ENCODE results near the gene SEMA3B. TPM values are rescaled to one million over a fixed set of nuclear protein-coding genes. Genes with fewer than 3 reads are reported as not detected.

Gene SEMA3B
- total and polyA plus RNA-seq, 9 of the 15 experiments (the other 6 are each of a cell fraction or from before 2014, with no cell fraction given): 0.03 to 1.8 (median 0.55) TPM; not detected in 1

DNA sequence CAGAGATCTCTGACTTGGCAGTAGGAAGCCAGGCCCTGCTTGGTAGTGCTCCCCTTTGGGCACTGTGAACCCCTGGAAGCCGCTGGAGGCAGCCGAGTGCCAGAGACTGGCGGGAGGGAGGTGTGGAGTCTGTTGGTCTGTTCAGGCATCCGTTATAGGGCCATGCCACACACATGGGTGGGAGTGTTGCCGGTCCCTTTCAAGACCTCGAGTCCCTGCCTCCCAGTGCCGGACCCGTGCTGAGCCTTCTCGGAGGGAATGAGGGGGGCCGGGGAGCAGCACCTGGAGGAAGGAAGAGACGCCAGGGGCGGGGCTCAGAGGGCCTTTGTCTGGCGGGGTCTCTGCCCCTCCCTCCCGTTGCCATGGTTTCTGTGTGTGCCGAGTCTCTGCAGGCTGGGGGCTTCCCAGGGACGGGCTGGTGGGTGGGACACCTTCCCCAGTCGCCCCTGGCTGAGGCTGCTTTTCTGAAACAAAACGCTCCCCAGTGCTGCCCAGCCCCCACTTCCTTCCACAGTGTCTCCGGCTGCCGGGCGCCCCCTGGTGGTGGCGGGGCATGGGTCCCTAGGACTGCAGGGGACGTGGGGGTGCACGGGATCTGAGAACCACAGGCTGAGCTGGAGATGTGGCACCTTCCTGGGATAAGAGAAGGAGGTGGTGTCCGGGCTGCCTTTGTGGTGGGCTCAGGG is 23.0 kb upstream of the SEMA3B start (continued):
- TF ChIP-seq BHLHE40 (IDR thresholded peaks at IDR 0.05; ENCODE audit: low read length) (peak; percentile 85), CREB1 (IDR thresholded peaks at IDR 0.05) (no peak), CREB1 (CRISPR knock-in tag; IDR thresholded peaks at IDR 0.05) (no peak), ETV1 (tag; conservative IDR thresholded peaks at IDR 0.05; ENCODE audit: low read depth) (peak; percentile 43), NONO (IDR thresholded peaks at IDR 0.05; ENCODE audit: low read depth in 2 of 2, low read length in 1 of 2) (peak in 1 of 2 experiments; percentile 18; a peak in 1 of 4 replicates), SMAD4 (CRISPR knock-in tag; conservative IDR thresholded peaks at IDR 0.05) (0 out of 2 replicates have a peak, but pooled peaks have one; percentile 50), CC2D1A (IDR thresholded peaks at IDR 0.05) (peak; percentile 69), SMARCE1 (IDR thresholded peaks at IDR 0.05) (0 out of 2 replicates have a peak, but pooled peaks have one; percentile 15)
- TF ChIP-seq, protein P1, sequence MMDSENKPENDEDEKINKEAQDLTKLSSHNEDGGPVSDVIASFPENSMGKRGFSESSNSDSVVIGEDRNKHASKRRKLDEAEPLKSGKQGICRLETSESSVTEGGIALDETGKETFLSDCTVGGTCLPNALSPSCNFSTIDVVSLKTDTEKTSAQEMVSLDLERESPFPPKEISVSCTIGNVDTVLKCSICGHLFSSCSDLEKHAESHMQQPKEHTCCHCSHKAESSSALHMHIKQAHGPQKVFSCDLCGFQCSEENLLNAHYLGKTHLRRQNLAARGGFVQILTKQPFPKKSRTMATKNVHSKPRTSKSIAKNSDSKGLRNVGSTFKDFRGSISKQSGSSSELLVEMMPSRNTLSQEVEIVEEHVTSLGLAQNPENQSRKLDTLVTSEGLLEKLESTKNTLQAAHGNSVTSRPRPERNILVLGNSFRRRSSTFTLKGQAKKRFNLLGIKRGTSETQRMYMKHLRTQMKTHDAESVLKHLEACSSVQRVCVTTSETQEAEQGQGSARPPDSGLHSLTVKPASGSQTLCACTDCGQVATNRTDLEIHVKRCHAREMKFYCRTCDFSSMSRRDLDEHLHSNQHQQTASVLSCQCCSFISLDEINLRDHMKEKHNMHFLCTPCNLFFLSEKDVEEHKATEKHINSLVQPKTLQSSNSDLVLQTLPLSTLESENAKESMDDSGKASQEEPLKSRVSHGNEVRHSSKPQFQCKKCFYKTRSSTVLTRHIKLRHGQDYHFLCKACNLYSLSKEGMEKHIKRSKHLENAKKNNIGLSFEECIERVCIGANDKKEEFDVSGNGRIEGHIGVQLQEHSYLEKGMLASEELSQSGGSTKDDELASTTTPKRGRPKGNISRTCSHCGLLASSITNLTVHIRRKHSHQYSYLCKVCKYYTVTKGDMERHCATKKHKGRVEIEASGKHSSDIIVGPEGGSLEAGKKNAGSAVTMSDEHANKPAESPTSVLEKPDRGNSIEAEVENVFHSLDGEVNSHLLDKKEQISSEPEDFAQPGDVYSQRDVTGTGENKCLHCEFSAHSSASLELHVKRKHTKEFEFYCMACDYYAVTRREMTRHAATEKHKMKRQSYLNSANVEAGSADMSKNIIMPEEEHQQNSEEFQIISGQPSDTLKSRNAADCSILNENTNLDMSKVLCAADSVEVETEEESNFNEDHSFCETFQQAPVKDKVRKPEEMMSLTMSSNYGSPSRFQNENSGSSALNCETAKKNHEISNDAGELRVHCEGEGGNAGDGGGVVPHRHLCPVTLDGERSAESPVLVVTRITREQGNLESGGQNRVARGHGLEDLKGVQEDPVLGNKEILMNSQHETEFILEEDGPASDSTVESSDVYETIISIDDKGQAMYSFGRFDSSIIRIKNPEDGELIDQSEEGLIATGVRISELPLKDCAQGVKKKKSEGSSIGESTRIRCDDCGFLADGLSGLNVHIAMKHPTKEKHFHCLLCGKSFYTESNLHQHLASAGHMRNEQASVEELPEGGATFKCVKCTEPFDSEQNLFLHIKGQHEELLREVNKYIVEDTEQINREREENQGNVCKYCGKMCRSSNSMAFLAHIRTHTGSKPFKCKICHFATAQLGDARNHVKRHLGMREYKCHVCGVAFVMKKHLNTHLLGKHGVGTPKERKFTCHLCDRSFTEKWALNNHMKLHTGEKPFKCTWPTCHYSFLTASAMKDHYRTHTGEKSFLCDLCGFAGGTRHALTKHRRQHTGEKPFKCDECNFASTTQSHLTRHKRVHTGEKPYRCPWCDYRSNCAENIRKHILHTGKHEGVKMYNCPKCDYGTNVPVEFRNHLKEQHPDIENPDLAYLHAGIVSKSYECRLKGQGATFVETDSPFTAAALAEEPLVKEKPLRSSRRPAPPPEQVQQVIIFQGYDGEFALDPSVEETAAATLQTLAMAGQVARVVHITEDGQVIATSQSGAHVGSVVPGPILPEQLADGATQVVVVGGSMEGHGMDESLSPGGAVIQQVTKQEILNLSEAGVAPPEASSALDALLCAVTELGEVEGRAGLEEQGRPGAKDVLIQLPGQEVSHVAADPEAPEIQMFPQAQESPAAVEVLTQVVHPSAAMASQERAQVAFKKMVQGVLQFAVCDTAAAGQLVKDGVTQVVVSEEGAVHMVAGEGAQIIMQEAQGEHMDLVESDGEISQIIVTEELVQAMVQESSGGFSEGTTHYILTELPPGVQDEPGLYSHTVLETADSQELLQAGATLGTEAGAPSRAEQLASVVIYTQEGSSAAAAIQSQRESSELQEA (IDR thresholded peaks at IDR 0.05; ENCODE audit: low read depth): peak; percentile 60
- TF ChIP-seq, protein P2, sequence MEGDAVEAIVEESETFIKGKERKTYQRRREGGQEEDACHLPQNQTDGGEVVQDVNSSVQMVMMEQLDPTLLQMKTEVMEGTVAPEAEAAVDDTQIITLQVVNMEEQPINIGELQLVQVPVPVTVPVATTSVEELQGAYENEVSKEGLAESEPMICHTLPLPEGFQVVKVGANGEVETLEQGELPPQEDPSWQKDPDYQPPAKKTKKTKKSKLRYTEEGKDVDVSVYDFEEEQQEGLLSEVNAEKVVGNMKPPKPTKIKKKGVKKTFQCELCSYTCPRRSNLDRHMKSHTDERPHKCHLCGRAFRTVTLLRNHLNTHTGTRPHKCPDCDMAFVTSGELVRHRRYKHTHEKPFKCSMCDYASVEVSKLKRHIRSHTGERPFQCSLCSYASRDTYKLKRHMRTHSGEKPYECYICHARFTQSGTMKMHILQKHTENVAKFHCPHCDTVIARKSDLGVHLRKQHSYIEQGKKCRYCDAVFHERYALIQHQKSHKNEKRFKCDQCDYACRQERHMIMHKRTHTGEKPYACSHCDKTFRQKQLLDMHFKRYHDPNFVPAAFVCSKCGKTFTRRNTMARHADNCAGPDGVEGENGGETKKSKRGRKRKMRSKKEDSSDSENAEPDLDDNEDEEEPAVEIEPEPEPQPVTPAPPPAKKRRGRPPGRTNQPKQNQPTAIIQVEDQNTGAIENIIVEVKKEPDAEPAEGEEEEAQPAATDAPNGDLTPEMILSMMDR (IDR thresholded peaks at IDR 0.05 in 2 of 3, conservative IDR thresholded peaks at IDR 0.05 in 1 of 3; ENCODE audit: insufficient read depth in 2 of 3, low read depth in 1 of 3, low read length in 3 of 3): peak; percentile 85 to 93 (median 91)
- TF ChIP-seq, protein P3, sequence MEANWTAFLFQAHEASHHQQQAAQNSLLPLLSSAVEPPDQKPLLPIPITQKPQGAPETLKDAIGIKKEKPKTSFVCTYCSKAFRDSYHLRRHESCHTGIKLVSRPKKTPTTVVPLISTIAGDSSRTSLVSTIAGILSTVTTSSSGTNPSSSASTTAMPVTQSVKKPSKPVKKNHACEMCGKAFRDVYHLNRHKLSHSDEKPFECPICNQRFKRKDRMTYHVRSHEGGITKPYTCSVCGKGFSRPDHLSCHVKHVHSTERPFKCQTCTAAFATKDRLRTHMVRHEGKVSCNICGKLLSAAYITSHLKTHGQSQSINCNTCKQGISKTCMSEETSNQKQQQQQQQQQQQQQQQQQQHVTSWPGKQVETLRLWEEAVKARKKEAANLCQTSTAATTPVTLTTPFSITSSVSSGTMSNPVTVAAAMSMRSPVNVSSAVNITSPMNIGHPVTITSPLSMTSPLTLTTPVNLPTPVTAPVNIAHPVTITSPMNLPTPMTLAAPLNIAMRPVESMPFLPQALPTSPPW (CRISPR knock-in tag; IDR thresholded peaks at IDR 0.05): peak; percentile 87
- TF ChIP-seq, protein P4, sequence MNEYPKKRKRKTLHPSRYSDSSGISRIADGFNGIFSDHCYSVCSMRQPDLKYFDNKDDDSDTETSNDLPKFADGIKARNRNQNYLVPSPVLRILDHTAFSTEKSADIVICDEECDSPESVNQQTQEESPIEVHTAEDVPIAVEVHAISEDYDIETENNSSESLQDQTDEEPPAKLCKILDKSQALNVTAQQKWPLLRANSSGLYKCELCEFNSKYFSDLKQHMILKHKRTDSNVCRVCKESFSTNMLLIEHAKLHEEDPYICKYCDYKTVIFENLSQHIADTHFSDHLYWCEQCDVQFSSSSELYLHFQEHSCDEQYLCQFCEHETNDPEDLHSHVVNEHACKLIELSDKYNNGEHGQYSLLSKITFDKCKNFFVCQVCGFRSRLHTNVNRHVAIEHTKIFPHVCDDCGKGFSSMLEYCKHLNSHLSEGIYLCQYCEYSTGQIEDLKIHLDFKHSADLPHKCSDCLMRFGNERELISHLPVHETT (CRISPR knock-in tag; conservative IDR thresholded peaks at IDR 0.05 in 1 of 2, IDR thresholded peaks at IDR 0.05 in 1 of 2): peak in 1 of 2 experiments; percentile 41; a peak in 1 of 4 replicates
- TF ChIP-seq, protein P5, sequence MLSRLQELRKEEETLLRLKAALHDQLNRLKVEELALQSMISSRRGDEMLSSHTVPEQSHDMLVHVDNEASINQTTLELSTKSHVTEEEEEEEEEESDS (CRISPR knock-in tag; IDR thresholded peaks at IDR 0.05): no peak
